HG03457 (cell line): ENCODE data around the gene MYOZ3.

ENCODE experiments used
- ATAC-seq: cut with Tn5 transposase; IDR thresholded peaks from one replicate; pipeline ENCODE4 v1.9.1; 2021; ENCODE audit warnings: moderate number of reproducible peaks; ENCODE audit not compliant: unreplicated experiment

The MYOZ3 gene

DNA sequence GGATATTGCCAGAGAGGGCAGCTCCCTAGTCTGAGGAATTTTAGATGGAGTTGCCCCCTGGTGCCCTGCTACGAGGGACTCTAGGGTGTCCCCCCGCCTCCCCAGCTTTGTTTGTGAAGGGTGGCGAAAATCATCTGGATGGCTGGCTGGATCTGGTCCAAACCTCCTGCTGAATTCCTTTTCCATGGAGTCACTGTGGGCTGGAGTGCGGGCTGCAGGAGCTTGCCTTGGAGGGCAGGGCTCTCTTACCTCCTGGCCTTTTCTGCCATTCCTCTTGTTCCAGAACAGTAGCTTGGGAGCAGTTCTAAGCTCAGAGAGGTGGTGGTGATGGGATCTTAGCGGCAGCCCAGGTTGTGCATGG is 18.5 kb upstream of the MYOZ3 start:
- no peak for ATAC-seq

DNA sequence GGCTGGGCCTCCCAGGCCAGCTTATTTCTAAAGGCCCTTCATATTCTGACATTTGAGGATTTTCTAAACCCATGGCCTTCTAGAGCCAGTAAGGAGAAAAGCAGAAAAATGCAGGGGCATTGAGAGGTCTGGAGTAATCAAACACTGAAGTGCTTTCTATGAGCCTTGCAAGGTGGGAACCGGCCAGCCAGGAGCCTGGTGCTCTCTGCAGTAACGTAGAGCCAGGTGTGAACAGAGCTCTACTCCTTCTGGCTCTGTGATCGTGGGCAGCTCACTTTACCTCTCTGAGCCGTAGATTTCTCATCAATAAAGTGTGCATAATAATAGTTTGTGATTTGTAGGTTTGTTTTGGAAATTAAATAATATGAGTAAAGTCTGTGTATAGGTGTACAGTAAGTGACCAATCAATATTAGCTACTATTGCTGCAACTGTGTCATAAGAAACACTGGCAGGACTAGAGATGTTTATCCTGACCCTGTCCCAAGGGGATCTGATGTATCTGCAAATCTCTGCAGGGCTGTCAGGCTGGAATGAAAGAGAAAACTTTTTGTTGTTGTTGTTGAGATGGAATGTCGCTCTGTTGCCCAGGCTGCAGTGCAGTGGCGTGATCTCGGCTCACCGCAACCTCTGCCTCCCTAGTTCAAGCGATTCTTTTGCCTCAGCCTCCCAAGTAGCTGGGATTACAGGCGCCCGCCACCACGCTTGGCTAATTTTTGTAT is 17.9 kb upstream of the MYOZ3 start:
- ATAC-seq = no peak

DNA sequence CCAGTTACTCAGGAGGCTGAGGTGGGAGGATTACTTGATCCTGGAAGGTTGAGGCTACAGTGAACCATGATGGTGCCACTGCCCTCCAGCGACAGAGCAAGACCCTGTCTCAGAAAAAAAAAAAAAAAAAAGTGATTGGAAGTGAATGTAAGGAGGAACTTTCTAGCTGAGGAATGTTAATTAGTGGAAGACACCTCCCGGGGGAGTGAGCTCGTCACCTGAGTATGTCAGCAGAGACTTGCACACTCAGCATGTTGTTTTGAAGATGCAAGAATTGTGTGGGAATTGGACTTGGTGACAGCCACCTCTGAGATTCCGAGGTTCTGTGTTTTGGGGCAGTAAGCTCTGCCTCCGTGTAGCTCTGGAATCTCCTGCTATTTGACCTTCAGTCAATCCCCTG is 17.0 kb upstream of the MYOZ3 start:
- no peak for ATAC-seq

DNA sequence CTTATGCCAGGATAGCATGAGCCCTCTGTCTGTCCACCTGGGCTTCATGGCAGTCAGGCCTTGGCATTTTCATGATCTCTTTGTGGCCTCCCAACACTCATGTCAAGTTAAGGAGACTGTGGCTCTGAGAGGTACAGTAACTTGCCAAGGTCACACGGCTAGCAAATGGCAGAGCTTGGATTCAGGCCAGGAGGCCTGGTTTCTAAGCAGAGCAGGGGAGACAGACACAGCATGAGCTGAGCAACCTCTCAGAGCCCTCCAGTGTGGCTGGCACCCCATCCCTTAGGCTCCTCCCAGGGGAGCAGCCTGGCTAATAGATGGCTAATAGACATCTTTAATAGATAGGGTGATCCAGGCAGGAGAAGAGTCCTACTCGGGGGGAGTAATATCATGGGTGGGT is 16.5 kb upstream of the MYOZ3 start:
- ATAC-seq = no peak

DNA sequence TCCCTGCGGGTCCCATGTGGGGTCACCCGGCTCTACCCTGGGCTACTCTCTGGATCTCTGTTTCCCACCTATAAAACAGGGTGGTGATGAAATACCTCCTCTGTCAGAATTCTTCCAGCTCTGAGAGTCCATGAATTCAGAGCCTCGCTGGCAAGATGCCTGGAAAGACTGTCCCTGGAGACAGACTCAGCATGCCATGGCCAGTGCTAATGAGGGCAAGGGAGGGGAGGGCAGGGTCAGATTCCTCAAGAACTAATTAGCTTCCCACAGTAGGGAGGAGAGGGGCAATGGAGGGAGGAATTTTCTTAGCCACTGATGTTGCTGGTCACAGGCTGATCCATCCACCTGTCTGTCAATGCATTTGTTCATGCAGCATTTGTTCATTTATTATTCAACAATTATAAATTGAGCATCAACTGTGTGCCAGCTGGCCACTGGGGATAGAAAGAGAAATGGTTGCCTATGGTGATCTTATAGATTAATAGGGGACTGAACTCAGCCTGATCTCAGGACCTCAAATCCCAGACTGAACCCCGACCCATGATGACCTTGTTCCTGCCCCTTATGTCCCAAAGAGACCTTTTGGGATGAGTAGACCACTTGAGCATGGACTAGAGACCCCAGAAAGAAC is 15.9 kb upstream of the MYOZ3 start:
- ATAC-seq = no peak

DNA sequence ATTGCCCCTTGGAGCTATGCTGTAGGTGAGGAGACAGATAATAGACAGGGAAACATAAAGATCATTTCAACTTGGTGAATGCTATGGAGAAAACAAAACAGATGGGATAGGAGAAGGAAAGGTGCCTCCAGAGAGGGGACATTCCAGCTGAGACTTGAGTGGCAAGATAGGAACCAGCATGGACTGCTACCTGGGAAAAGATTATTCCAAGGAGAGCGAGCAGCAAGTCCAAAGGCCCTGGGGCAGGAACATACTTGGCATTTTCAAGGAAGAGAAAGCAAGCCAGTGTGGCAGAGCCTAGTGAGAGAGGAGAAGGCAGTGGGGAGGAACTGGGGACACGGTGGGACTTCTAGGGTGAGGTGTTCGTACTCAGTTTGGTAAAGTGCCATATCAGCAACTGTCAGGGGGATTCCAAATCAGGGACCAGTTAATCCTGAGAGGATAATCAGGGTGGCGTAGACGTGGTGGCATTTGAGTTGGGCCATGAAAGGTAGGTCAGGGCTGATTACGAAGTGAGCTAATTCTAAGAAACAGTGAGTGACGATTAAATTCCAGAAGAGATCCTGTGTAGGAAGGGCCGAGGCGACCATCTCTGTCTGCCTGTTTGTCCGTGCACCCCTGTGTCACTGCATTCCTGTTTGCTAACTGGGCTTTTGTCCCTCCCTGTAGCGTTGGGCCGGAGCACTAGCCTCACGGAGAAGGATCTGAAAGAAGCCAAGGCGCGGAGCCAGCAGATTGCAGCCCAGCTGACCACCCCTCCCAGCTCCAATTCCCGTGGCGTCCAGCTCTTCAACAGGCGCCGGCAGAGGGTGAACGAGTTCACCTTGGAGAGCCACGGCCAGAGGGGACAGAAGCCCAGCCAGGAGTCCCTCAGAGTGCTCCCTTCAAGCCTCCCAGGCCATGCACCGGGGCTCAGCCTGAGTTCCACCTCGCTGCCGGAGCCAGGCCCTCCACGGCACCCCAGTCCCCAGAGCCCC is 13.5 kb upstream of the MYOZ3 start:
- no peak for ATAC-seq

DNA sequence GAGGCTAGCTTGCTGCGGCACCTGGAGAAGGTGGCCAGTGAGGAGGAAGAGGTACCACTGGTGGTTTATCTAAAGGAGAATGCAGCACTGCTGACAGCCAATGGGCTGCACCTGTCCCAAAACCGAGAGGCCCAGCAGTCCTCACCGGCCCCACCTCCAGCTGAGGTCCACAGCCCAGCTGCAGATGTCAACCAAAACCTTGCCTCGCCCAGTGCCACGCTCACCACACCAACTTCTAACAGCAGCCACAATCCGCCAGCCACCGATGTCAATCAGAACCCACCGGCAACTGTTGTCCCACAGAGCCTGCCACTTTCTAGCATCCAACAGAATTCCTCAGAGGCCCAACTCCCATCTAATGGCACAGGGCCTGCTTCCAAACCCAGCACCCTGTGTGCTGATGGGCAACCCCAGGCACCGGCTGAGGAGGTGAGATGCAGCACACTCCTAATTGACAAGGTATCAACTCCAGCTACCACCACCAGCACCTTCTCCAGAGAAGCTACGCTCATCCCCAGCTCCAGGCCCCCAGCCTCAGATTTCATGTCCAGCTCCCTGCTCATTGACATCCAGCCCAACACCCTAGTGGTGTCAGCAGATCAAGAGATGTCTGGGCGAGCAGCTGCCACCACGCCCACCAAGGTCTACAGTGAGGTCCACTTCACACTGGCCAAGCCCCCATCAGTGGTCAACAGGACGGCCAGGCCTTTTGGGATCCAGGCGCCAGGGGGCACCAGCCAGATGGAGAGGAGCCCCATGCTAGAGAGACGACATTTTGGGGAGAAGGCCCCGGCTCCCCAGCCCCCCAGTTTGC is 12.6 kb upstream of the MYOZ3 start:
- ATAC-seq = no peak

DNA sequence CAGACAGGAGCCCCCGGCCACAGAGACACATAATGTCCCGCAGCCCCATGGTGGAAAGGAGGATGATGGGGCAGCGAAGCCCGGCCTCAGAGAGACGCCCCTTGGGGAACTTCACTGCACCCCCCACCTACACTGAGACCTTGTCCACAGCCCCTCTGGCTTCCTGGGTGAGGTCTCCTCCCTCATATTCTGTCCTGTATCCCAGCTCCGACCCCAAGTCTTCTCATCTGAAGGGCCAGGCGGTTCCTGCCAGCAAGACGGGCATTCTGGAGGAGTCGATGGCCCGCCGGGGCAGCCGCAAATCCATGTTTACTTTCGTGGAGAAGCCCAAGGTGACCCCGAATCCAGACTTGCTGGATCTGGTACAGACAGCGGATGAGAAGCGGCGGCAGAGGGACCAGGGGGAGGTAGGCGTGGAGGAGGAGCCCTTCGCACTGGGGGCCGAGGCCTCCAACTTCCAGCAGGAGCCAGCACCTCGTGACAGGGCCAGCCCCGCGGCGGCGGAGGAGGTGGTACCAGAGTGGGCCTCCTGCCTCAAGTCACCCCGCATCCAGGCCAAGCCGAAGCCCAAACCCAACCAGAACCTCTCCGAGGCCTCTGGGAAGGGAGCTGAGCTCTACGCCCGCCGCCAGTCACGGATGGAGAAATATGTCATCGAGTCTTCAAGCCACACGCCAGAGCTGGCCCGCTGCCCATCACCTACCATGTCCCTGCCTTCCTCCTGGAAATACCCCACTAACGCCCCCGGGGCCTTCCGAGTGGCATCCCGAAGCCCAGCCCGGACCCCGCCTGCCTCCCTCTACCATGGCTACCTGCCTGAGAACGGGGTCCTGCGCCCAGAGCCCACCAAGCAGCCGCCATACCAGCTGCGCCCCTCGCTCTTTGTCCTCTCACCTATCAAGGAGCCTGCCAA is 11.7 kb upstream of the MYOZ3 start:
- ATAC-seq = no peak

DNA sequence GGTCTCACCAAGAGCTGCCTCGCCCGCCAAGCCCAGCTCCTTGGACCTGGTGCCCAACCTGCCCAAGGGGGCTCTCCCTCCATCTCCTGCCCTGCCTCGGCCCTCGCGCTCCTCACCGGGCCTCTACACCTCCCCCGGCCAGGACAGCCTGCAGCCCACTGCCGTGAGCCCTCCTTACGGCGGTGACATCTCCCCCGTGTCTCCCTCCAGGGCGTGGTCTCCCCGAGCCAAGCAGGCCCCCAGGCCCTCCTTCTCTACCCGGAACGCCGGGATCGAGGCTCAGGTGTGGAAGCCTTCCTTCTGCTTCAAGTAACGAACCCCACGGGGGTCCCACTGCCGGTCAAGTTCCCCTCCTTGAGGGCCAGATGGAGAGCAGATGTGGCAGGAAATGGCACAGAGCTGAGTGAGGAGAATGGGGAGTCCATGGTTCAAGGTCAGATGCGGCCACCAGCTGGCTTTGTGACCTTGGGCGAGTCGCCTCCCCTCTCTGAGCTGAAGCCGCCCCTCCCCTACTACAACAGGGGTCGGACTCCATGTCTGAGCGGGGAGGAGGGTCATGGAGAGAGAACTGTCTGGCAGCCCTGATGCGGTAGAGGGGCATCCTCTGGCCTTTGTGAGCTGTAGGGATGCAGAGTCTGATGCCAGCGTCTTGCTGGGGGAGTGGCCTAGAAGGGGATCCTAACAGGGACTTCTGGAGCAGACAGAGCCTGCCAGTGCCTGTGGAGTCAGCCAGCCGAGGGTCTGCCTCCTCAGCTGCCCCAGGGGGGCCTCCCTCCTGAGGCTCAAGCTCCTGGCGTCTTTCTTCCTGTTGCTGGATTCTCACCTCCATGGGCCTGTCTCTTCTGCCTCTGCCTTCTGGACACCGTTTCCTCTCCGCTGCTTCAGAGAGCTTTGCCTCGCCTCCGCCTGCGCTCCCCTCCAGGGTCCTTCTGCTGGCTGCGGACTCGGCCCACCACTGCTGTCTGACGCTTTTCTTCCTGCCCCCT is 10.7 kb upstream of the MYOZ3 start:
- no peak for ATAC-seq

DNA sequence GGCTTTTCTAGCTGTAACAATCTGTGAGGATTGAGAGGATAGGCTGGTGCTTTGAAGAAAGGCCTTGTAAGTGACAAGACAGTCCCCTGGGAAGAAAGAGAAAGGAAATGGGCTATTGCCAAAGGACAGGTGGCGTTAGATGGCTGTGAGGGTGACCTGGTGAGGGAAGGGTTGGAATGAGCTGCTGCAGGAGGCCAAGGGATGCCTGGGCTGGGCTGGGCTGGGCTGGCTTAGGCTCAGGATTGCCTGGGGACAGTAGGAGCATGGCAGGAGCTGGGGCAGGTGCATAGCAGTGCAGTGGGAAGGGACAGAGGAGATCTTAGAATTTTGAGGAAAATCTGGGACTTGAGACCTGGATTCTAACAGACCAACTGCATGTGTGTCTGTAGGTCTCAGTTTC is 9.7 kb upstream of the MYOZ3 start:
- no peak for ATAC-seq

DNA sequence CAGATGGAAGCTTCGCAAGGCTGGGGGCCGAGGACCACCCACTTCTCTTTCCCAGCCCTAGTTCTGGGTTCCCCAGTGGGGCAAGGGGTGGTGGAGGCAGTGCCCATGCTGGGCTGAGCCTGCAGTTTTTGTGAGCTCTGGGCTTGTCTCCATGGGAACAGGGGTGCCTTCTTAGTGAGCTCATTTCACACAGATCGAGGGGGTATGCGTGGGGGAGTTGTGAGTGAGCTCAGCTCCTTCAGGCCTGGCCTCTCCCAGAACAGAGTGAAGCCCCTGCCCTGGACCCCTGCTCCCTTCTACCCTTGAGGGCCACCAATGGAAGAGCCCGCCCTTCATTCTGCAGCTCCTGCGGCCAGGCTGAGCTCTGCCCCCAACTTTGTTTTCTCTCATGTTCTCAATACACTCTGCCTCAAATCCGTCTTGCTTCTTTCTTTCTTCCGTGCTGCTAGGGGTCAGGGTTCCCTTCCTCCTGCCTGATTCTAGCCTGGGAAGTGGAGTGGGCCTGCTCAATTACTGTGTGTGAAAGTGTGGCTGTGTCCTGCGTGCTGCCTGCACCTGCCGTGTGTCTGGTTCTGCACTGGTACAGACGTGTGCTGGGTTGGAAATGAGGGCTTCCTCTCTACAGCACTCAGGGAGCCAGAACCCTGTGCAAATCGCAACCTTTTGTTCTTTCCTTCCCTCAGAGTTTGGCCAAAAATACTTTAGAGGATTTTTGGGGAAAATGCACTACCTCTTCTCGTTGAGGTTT is 9.0 kb upstream of the MYOZ3 start:
- ATAC-seq = no peak

DNA sequence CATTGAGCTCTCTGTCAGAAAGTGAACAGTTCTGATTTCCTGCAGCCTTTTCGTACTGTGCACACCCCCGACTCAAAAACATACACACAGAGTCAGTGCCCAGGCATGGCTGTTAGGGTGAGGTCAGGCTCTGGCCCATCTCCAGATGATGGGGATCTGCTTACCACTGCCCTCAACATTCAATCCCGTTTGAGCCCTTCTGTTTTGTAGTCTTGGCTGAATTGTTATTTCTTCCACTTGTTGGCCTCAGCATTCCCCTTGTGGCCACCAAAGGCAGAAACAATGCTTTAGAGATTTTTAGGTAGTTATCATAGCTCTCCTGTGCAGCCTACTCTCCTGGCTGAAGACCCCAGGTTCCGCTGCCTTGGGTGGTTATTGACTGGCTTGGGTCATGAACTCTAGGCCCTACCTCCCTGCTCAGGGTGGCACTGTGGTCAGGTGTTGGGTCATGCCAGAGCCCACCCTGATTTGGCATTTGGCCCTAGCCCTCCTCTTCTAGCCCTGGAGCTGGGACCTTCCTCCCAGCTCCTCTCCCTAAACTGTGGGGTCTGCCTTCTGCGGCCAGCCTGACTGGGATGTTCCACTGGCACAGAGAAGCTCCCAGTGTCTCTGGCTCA is 7.8 kb upstream of the MYOZ3 start:
- no peak for ATAC-seq

DNA sequence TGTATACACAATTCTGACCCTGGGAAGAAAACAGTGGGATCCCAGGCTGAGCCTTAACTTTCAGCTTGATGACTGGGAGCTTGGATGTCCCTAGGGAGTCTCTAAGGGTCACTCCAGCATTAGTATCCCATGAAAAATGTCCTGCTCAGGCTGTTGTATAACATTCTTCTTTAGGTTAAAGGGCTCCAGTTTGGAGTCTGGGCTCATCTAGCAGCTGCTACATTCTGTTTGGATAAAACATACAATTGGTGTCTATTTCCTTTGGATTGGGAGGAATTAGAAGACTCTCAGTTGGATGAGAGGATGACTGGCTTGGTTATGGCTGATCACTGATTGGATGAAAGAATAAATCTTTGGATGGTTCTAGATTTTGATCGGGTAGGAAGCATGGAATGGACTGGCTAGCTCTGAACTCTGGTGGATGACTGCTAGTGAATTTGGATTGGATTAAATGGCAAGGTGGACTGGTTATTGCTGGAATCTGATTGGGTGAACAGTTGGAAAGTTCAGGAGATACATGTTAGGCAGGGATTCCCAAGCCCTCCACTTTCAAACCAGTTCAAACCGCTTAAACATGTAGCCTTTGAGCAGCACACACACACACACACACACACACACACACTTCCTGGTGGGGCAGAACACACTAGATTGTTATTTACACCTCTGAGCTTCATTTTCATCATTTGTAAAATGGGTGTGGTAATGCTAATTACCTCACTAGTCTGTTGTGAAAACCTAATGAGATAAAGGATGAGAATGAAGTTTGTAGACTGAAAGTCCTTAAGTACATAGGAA is 7.1 kb upstream of the MYOZ3 start:
- no peak for ATAC-seq

DNA sequence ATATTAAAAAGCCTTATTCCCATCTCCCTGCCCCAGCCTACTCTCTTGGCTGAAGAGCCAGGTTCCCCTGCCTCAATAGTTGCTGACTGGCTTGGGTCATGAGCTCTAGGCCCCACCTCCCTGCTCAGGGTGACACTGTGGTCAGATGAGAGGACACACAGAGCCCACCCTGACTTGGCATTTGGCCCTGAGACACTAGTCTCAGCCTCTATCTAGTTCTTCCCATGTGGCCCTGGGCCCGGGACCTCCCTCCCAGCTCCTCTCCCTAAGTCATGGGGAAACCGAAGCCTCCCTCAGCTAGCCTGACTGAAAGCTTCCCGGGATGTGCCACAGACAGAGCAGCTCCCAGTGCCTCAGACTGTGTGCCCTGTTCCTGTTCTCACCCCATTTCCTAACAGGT is 5.8 kb upstream of the MYOZ3 start:
- no peak for ATAC-seq

DNA sequence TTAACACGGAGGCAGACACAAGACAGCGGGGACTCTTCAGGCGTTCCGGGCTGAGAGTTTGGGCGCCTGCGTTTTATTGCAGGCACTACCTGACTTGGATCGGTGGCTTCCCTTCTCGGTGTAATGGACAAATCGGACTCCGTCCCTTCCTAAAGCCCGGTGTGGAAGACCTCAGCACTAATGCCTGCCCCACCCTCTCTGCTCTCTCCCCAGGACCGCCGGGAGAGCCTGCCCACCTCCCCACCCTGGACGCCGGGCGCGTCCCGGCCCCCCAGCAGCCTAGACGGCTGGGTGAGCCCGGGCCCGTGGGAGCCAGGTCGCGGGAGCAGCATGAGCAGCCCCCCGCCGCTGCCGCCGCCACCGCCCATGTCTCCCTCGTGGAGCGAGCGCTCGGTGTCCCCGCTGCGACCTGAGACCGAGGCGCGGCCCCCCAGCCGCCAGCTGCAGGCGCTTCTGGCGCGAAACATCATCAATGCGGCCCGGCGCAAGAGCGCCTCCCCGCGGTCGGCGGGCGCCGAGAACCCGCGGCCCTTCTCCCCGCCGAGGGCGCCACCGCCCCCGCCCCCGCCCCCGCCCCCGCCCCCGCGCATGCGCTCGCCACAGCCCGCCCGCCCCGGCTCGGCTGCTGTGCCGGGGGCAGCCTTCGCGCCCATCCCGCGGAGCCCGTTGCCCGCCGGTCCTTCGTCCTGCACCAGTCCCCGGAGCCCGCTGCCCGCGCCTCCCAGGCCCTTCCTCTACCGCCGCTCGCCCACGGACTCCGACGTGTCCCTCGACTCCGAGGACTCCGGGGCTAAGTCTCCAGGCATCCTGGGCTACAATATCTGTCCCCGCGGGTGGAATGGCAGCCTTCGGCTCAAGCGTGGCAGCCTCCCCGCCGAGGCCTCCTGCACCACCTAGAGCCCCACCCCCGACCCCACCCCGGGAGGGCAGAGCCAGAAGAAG is 4.6 kb upstream of the MYOZ3 start:
- ATAC-seq = peak; percentile 58

DNA sequence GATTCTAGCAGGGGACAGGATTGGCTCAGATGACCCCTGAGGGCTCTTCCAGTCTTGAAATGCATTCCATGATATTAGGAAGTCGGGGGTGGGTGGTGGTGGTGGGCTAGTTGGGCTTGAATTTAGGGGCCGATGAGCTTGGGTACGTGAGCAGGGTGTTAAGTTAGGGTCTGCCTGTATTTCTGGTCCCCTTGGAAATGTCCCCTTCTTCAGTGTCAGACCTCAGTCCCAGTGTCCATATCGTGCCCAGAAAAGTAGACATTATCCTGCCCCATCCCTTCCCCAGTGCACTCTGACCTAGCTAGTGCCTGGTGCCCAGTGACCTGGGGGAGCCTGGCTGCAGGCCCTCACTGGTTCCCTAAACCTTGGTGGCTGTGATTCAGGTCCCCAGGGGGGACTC is 2.9 kb upstream of the MYOZ3 start:
- no peak for ATAC-seq
